Epidermal melanocyte (primary cell): ENCODE measurements around the gene PADI3.

Experiments
- DNase-seq: peaks from one replicate; pipeline ENCODE4 v3.0.0; 2011; ENCODE audit warnings: low spot score; ENCODE audit not compliant: insufficient read length

PADI3 gene

DNA sequence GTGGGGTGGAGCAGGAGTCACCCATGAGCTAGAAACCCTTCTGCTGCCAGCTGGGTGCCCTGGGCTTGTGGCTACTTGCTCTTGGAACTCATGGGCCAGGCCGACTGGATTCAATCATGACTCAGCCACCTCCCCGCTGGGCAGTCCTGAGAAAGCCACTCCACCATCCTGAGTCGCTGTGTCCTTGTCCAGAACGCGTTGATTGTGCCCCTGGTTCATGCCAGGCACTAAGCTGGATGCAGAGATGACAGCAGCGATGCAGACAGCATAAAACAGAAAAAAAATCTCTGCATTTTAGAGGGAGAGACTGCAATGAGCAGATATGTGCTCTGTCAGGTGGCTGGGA, 33.4 kb upstream of the PADI3 start:
- no peak for DNase-seq

DNA sequence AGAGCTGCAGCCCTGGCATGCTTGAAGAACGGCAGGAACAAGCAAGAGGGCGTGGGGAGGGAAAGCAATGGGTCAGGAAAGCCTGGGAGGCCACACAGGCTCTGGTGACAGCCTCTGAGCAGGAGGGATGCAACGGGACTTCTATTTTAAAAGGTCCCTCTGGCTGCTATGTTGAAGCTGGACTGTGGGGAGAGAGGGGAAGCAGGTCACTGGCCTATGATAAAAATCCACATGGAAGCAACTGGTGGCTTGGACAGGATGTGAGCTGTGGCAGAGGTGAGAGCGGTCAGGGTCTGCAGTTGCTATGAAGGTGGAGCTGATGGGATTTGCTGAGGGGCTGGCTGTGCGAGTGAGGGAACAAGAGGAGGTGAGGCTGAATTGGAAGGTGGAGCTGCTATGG, 32.8 kb upstream of the PADI3 start:
- no peak for DNase-seq

DNA sequence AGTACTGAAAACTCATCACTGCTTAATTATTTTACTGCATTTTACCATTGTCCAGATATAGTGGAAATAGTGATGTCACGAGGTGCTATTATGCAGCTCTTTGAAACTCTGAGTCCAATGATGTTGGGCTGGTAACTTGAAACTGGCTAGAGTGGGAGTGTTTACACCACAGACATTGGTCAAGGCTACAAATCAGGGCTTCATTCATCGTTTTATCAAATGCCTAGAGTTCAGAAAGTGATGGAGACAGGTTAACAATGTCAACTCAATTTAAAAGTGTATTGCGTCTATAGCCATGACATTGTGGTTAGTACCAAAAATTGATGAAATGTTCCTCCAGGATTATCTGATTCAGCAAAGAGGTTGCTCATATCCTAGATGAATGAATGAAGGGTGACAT, 31.3 kb upstream of the PADI3 start:
- DNase-seq, result no peak

GRCh38 chr1:17218939-17219338, 30.0 kb upstream of the PADI3 start:
- DNase-seq, result no peak

GRCh38 chr1:17220287-17220686, 28.6 kb upstream of the PADI3 start:
- no peak for DNase-seq

DNA sequence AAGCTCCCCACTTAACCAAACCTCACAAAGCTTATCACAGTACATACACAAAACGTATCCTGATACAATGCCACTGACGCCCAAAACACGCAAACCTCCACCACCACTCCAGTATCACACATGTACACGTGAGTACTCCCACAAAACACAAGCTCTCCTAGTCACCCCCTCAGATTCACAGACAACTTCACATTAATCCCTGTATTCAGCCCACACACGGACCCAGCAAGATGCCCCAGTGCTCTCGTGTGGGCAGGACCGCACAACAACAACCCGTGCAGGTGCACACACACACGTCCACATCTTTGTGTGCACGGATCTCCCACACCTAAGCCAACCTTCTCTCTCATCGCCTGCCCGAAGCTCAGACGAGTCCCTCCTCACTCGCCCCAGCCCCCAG, 26.3 kb upstream of the PADI3 start:
- no peak for DNase-seq

DNA sequence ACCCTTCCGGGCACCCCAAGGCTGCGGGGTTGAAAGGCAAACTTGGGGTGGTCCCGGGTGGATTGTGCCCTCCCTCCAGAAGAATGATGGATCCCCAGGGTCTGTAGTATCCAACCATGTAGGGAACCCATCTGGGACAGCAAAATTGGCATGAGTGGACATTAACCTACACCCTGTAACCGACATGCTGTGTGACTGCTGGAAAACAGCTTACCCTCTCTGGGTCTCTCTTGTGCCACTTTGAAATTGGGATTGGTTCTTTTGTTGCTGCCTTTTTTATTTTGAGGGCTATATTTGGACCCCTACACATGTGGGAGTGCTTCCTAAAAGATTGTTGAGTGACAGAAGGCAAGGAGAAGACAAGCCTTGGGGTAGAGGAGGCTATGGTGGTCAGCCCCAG, 24.5 kb upstream of the PADI3 start:
- DNase-seq, result no peak

GRCh38 chr1:17225140-17225539, 23.8 kb upstream of the PADI3 start:
- no peak for DNase-seq

DNA sequence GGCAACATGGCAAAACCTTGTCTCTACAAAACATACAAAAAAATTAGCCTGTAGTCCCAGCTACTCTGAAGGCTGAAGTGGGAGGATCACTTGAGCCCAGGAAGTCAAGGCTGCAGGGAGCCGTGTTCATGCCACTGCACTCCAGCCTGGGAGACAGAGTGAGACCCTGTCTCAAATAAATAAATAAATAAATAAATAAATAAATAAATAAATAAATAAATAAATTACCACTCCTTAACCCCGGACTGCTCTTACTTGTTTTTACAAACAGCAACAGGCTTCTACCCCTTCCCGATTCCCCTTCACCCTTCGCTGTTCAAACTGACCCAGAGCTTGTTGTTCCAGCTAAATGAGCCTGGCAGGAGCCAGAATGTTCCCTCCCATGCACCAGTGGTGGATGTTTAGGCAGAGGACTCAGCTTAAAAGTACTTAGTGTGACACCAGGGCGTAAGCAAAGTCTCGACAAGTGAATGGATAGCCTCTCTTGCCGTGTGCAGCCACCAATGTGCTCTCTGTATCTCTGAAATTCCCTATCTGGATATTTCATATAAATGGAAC, 21.5 kb upstream of the PADI3 start:
- no peak for DNase-seq

DNA sequence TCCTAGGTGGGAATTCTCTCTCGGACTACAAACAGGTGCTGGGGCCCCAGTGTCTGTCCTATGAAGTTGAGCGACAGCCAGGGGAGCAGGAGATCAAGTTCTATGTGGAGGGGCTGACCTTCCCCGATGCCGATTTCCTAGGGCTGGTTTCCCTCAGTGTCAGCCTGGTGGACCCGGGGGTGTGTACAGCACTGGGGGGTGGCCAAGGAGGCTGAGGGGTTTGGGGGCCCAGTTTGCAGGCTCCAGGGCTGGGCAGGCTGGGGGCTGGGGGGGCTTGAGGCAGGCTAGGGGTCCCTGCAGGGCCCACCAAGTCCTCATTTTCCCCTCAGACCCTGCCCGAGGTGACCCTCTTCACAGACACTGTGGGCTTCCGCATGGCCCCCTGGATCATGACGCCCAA, 20.3 kb upstream of the PADI3 start:
- no peak for DNase-seq

- no peak for DNase-seq
These were observed 19.5 kb upstream of the PADI3 start for GRCh38 chr1:17229379-17229778.

DNA sequence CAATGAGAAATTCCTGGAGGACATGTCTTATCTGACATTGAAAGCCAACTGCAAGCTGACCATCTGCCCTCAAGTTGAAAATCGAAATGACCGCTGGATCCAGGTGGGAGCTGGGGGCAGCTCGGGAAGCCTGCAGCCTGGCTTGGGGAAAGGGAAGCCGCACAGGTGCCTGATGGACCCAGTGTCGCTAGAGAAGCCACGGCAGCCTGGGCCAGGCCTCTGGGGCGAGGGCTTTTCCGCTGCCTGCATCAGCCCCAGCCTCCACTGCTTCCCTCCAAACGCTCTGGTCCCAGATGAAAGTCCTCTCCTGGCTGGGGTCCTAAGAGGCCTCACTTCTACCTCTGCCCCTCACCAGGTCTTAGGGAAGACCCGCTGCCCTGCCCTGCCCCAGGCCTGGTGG, 18.8 kb upstream of the PADI3 start:
- no peak for DNase-seq

DNA sequence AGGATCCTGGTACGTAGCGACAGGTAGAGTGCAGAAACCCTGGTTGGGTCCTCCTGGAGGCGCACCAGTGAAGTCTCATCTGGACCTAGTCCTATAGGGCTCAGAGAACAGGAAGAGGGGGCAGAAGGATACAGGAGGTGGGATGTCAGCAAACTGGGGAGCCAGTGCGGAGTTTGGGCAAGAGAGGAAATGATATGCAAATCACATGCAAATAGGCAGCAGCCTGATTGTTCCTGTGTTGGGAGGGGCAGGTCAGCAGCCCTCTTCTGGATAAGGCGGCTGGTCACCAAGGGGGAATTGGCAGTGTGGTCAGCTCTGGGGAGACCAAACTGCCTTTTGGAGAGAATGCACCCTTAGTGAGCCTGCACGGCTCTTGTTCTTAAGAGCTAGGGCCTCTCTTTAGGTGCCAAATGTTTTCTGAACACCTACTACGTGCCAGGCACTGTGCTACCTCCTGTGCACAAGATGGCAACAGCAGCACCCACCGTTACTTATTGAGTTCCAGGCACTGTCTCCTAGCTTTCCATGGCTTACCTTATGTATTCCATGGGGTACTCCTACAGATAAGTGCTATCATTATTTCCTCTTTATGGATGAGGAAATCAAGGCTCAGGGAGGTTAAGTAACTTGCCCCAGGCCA, 18.1 kb upstream of the PADI3 start:
- DNase-seq, result no peak

DNA sequence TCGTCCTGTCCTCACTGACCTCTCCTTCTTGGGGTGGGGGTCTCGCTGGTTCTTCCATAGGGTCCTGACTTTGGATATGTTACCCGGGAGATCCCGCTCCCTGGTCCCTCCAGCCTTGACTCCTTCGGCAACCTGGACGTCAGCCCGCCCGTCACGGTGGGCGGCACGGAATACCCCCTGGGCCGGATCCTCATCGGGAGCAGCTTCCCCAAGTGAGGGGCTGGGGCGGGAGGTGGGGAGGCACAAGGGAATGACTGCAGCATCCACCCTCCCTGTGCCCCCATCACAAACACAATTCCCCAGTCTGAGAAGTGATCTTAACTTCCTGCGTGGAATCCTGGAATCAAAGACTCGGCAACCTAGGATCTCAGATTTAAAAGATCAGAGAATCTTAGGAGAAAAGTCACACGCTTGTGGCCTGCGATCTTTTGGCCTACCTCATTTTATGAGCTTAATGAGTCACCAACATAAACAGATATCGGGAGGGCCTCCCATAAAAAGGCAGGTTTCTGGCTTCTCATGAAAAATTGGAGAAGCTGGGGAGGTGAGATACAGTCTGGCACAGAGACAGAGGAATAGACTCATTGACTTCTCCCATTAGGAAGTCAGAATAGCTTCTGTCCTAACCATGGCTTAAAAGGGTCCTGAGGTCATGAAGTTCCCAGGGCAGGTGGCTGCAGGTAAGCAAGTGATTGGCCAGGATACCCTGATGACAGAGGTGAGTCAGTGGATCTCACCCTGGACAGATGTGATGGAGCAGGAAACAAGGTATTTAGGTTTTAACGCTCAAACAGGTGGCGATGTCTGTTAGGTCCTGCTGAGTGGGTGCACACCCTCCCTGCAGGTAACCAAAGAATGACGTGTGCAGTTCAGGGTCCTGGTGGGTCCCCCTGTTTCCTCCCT, 15.9 kb upstream of the PADI3 start:
- no peak for DNase-seq

- DNase-seq, result peak; percentile 43
These were observed 15.1 kb upstream of the PADI3 start for GRCh38 chr1:17233675-17234320.

- no peak for DNase-seq
These were observed 14.5 kb upstream of the PADI3 start for GRCh38 chr1:17234405-17234804.

DNA sequence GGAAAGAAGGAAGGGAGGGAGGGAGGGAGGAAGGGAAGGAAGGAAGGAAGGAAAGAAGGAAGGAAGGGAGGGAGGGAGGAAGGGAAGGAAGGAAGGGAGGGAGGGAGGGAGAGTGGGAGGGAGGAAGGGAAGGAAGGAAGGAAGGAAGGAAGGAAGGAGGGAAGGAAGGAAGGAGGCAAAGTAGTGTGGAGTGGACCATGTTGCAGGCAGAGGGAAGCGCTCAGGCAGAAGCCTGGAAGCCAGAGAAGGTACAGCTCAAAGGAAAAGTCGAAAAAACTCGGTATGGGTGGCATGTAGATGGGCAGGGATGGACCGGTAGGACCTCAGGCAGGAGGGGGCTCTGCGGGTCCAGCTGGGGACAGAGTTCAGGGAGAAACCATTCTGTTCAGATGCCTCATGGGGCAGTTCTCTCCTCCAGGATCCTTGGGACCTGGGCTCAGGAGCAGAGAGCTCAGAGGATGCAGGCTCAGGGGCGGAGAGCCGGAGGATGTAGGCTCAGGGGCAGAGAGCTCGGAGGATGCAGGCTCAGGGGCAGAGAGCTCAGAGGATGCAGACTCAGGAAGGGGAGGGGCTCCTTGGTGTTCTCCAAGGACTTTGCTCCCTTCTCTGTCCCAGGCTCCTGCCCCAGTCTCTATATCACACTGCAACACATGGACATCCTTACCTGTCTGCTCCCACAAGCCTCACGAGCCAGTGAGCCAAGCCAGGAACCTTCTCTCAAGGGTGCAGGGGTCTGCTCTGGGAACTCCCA, 13.6 kb upstream of the PADI3 start:
- DNase-seq, result no peak

- DNase-seq, result peak; percentile 74
These were observed 11.9 kb upstream of the PADI3 start for GRCh38 chr1:17236779-17237560.

- DNase-seq, result no peak
These were observed 11.4 kb upstream of the PADI3 start for GRCh38 chr1:17237561-17237903.

GRCh38 chr1:17239420-17239819, 9.5 kb upstream of the PADI3 start:
- peak; percentile 83 for DNase-seq
